ENCODE data around the gene ANKK1. TPM values are rescaled to one million over a fixed set of nuclear protein-coding genes. Genes with fewer than 3 reads are reported as not detected.

ANKK1 gene
- total and polyA plus RNA-seq, 2 donors (not counting 1 experiment from before 2014, with no cell fraction given), result 0.89 to 5.3 TPM

DNA sequence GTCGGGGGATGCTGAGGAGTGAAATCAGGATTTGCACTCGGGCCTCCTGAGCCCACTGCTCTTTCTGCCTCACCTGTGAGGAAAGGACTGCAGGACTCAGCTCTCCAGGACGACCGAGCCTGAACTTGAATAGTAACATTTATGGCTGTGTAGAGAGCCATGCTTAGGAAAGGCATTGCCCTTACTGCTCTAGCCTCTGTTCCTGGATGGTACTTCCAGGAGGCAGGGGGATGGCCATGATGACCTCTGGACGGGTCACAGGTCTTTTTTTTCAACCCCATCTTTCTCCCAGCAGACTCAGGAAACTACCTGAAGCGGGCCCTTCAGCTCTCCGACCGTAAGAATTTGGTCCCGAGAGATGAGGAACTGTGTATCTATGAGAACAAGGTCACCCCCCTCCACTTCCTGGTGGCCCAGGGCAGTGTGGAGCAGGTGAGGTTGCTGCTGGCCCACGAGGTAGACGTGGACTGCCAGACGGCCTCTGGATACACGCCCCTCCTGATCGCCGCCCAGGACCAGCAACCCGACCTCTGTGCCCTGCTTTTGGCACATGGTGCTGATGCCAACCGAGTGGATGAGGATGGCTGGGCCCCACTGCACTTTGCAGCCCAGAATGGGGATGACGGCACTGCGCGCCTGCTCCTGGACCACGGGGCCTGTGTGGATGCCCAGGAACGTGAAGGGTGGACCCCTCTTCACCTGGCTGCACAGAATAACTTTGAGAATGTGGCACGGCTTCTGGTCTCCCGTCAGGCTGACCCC lies 11.3 kb downstream of the ANKK1 start:
- ATAC-seq (ENCODE audit: low read depth) (no peak), DNase-seq (no peak)
- no peak overlapping the region for H3K4me3 ChIP-seq (ENCODE audit: control extremely low read depth in 1 of 5, extremely low read depth in 1 of 5, insufficient read depth in 1 of 5, low read depth in 2 of 5, low read length in 4 of 5)
- no peak overlapping the region for H3K4me3 Mint-ChIP-seq
- no peak overlapping the region for H3K9ac ChIP-seq (ENCODE audit: low read length)
- peaks cover 0 to 2% (median 0%) of the 10 kb centered on the region in 4 experiments for H3K27me3 ChIP-seq (replicated peaks in 1 of 4; ENCODE audit: control extremely low read depth in 1 of 4, control insufficient read depth in 3 of 4, insufficient read depth in 4 of 4, low read length in 3 of 4)
- no peak overlapping the region for H3K27ac ChIP-seq (ENCODE audit: low read length in 2 of 2)
- no peak for TF ChIP-seq EZH2 (IDR thresholded peaks at IDR 0.05; ENCODE audit: borderline replicate concordance, insufficient read depth, low read depth, low read length, poor library complexity, severe bottlenecking)
- TF ChIP-seq CTCF (IDR thresholded peaks at IDR 0.05), result no peak
- whole genome bisulfite sequencing (ENCODE audit: insufficient coverage), result 85% methylated on average over 18 of the region's 24 CpGs
- H4K20me1 ChIP-seq (ENCODE audit: control insufficient read depth, insufficient read depth, low read length, poor library complexity, severe bottlenecking), result no peaks in the 10 kb centered on the region
- H3K9me3 Mint-ChIP-seq (ENCODE audit: insufficient read depth), result no peaks in the 10 kb centered on the region
- H3K4me1 Mint-ChIP-seq, result no peaks in the 10 kb centered on the region
- peaks cover 4% of the 10 kb centered on the region for H3K27me3 Mint-ChIP-seq
- H3K27ac Mint-ChIP-seq, result no peak overlapping the region
- CTCF ChIA-PET, result interaction anchor here (0.6 kb wide), 1 partner anchor 401 kb away, joined by 3 read pairs; no protein-coding TSS in a partner anchor
- intact Hi-C loops (cut with micrococcal nuclease), result no loop called here
- no peak overlapping the region for H3K4me2 ChIP-seq (replicated peaks; ENCODE audit: low read depth, low read length, poor library complexity, severe bottlenecking)
- no peaks in the 10 kb centered on the region for H3K36me3 ChIP-seq (replicated peaks in 1 of 2; ENCODE audit: control extremely low read depth in 1 of 2, control insufficient read depth in 1 of 2, extremely low read depth in 1 of 2, insufficient read depth in 2 of 2, low read length in 1 of 2)
- no peaks in the 10 kb centered on the region for H3K79me2 ChIP-seq (ENCODE audit: control insufficient read depth, insufficient read depth, low read length)
- H3K9me3 ChIP-seq (ENCODE audit: control extremely low read depth in 1 of 3, control insufficient read depth in 2 of 3, insufficient read depth in 1 of 3, low read length in 2 of 3), result no peaks in the 10 kb centered on the region
- H2AFZ ChIP-seq (ENCODE audit: insufficient read depth, low read depth, low read length, poor library complexity, severe bottlenecking), result no peak overlapping the region
- no peaks in the 10 kb centered on the region for H3K4me1 ChIP-seq (ENCODE audit: control insufficient read depth in 2 of 2, insufficient read depth in 2 of 2, low read length in 2 of 2)
- POLR2A ChIA-PET, result no interaction called here

GRCh38 chr11:113400631-113401230 lies 13.2 kb downstream of the ANKK1 start:
- CTCF ChIA-PET, result no interaction called here
- DNase-seq (no peak), ATAC-seq (ENCODE audit: low read depth) (no peak)
- Histone ChIP-seq H3K9me3 (ENCODE audit: control extremely low read depth in 1 of 3, control insufficient read depth in 2 of 3, insufficient read depth in 1 of 3, low read length in 2 of 3) (no peaks in the 10 kb centered on the region), H3K36me3 (replicated peaks in 1 of 2; ENCODE audit: control extremely low read depth in 1 of 2, control insufficient read depth in 1 of 2, extremely low read depth in 1 of 2, insufficient read depth in 2 of 2, low read length in 1 of 2) (no peaks in the 10 kb centered on the region), H3K4me1 (ENCODE audit: control insufficient read depth in 2 of 2, insufficient read depth in 2 of 2, low read length in 2 of 2) (no peaks in the 10 kb centered on the region), H3K4me2 (replicated peaks; ENCODE audit: low read depth, low read length, poor library complexity, severe bottlenecking) (no peak overlapping the region), H3K79me2 (ENCODE audit: control insufficient read depth, insufficient read depth, low read length) (no peaks in the 10 kb centered on the region), H2AFZ (ENCODE audit: insufficient read depth, low read depth, low read length, poor library complexity, severe bottlenecking) (no peak overlapping the region), H3K27me3 (replicated peaks in 1 of 4; ENCODE audit: control extremely low read depth in 1 of 4, control insufficient read depth in 3 of 4, insufficient read depth in 4 of 4, low read length in 3 of 4) (no peaks in the 10 kb centered on the region), H4K20me1 (ENCODE audit: control insufficient read depth, insufficient read depth, low read length, poor library complexity, severe bottlenecking) (no peaks in the 10 kb centered on the region), H3K9ac (ENCODE audit: low read length) (no peak overlapping the region), H3K4me3 (ENCODE audit: control extremely low read depth in 1 of 5, extremely low read depth in 1 of 5, insufficient read depth in 1 of 5, low read depth in 2 of 5, low read length in 4 of 5) (no peak overlapping the region), H3K27ac (ENCODE audit: low read length in 2 of 2) (no peak overlapping the region)
- TF ChIP-seq CTCF (IDR thresholded peaks at IDR 0.05), result no peak
- no peak for TF ChIP-seq EZH2 (IDR thresholded peaks at IDR 0.05; ENCODE audit: borderline replicate concordance, insufficient read depth, low read depth, low read length, poor library complexity, severe bottlenecking)
- Mint-ChIP-seq H3K27me3 (peaks cover 7% of the 10 kb centered on the region), H3K27ac (no peak overlapping the region), H3K4me3 (no peak overlapping the region), H3K4me1 (no peaks in the 10 kb centered on the region), H3K9me3 (ENCODE audit: insufficient read depth) (no peaks in the 10 kb centered on the region)
- intact Hi-C loops (cut with micrococcal nuclease), result no loop called here
- POLR2A ChIA-PET, result no interaction called here
- 94% methylated on average over 3 of the region's 5 CpGs for WGBS (ENCODE audit: insufficient coverage)

Measured in B cell (primary cell).